GM23338 (cell line): ENCODE data around the gene CERS1. TPM values are rescaled to one million over a fixed set of nuclear protein-coding genes. Genes with fewer than 3 reads are reported as not detected.

Experiments
- ATAC-seq: fragments of 200-7000 bp; cut with Tn5 transposase; 3 replicates; pipeline ENCODE4 v1.9.1; 2020
- DNase-seq: peaks from one replicate; pipeline ENCODE4 v3.0.0-alpha.2; 2015; ENCODE audit warnings: low spot score
- H2AFZ ChIP-seq: fragments of 200-600 bp; sonication (generic); 2 replicates; pipeline ENCODE4 v1.8.0; 2016; ENCODE audit warnings: antibody characterized with exemption, mild to moderate bottlenecking, moderate library complexity
- H3F3A ChIP-seq: fragments of 200-600 bp; sonication (generic); replicated peaks from 2 replicates; pipeline ENCODE4 v1.8.0; 2017; ENCODE audit warnings: antibody characterized with exemption, mixed run types, low read depth
- H3K27ac ChIP-seq: fragments of 200-600 bp; sonication (generic); 2 replicates; pipeline ENCODE4 v1.6.1; 2016; ENCODE audit warnings: low read depth
- H3K27me3 ChIP-seq: fragments of 200-600 bp; sonication (generic); 2 replicates; pipeline ENCODE4 v1.8.0; 2016; ENCODE audit warnings: mild to moderate bottlenecking, mixed run types, moderate library complexity; ENCODE audit not compliant: insufficient read depth
- H3K36me3 ChIP-seq: fragments of 200-600 bp; sonication (generic); 2 replicates; pipeline ENCODE4 v1.8.0; 2016; ENCODE audit warnings: mild to moderate bottlenecking; ENCODE audit not compliant: insufficient read depth
- H3K4me1 ChIP-seq: fragments of 200-600 bp; sonication (generic); 2 replicates; pipeline ENCODE4 v1.8.0; 2016; ENCODE audit warnings: mild to moderate bottlenecking, moderate library complexity; ENCODE audit not compliant: insufficient read depth
- H3K4me2 ChIP-seq: fragments of 200-600 bp; sonication (generic); 2 replicates; pipeline ENCODE4 v1.7.1; 2017; ENCODE audit warnings: mixed run types
- H3K4me3 ChIP-seq: fragments of 200-600 bp; sonication (generic); 2 replicates; pipeline ENCODE4 v1.6.1; 2016; ENCODE audit warnings: mixed run types
- H3K79me2 ChIP-seq: fragments of 200-600 bp; sonication (generic); replicated peaks from 2 replicates; pipeline ENCODE4 v1.8.0; 2017; ENCODE audit warnings: mild to moderate bottlenecking; ENCODE audit not compliant: insufficient read depth
- H3K9me2 ChIP-seq: fragments of 200-600 bp; sonication (generic); 2 replicates; pipeline ENCODE4 v1.8.0; 2017; ENCODE audit not compliant: insufficient read depth
- H4K20me1 ChIP-seq: fragments of 200-600 bp; sonication (generic); replicated peaks from 2 replicates; pipeline ENCODE4 v1.8.0; 2017; ENCODE audit warnings: mild to moderate bottlenecking; ENCODE audit not compliant: insufficient read depth
- H3K27ac Mint-ChIP-seq: 2 replicates; pipeline ENCODE4 v1.8.0; 2020; ENCODE audit warnings: inconsistent platforms, mild to moderate bottlenecking, moderate library complexity, mixed read lengths
- H3K27me3 Mint-ChIP-seq: 3 replicates; pipeline ENCODE4 v1.8.0; 2022; ENCODE audit warnings: low read depth, mild to moderate bottlenecking, moderate library complexity, mixed read lengths, inconsistent platforms; ENCODE audit not compliant: insufficient read depth, poor library complexity
- H3K36me3 Mint-ChIP-seq: 3 replicates; pipeline ENCODE4 v1.8.0; 2021; ENCODE audit warnings: low read depth, mild to moderate bottlenecking, inconsistent platforms, moderate library complexity, mixed read lengths
- H3K4me1 Mint-ChIP-seq: 3 replicates; pipeline ENCODE4 v1.8.0; 2020; ENCODE audit warnings: mild to moderate bottlenecking, inconsistent platforms, mixed read lengths
- H3K4me3 Mint-ChIP-seq: 3 replicates; pipeline ENCODE4 v1.8.0; 2021; ENCODE audit warnings: moderate library complexity, mild to moderate bottlenecking, inconsistent platforms, mixed read lengths
- H3K9me3 Mint-ChIP-seq: 3 replicates; pipeline ENCODE4 v1.8.0; 2020; ENCODE audit warnings: moderate library complexity, mild to moderate bottlenecking, inconsistent platforms, mixed read lengths
- CREB1 ChIP-seq: fragments of 250-450 bp; sonication (Bioruptor Pico); IDR thresholded peaks from 2 replicates; pipeline ENCODE4 v1.5.0; 2020; ENCODE audit warnings: low read depth, mild to moderate bottlenecking, moderate library complexity
- EZH2 ChIP-seq: fragments of 200-600 bp; sonication (generic); IDR thresholded peaks from one replicate; pipeline ENCODE4 v1.8.0; 2017; ENCODE audit warnings: antibody characterized with exemption, mild to moderate bottlenecking, low read depth; ENCODE audit not compliant: unreplicated experiment
- EZH2phosphoT487 ChIP-seq: fragments of 200-600 bp; sonication (generic); IDR thresholded peaks from one replicate; pipeline ENCODE4 v1.8.1; 2018; ENCODE audit warnings: antibody characterized with exemption; ENCODE audit not compliant: unreplicated experiment
- JUNB ChIP-seq: IDR thresholded peaks from one replicate; pipeline ENCODE4 v1.6.1; 2016; ENCODE audit warnings: antibody characterized with exemption; ENCODE audit not compliant: unreplicated experiment
- NANOG ChIP-seq: IDR thresholded peaks from 2 replicates; pipeline ENCODE4 v1.6.1; 2016; ENCODE audit warnings: antibody characterized with exemption, borderline replicate concordance
- POLR2AphosphoS5 ChIP-seq: IDR thresholded peaks from 2 replicates; pipeline ENCODE4 v1.6.1; 2016; ENCODE audit warnings: antibody characterized with exemption, low read depth
- STAT1 ChIP-seq: IDR thresholded peaks from one replicate; pipeline ENCODE4 v1.6.1; 2016; ENCODE audit warnings: antibody characterized with exemption; ENCODE audit not compliant: unreplicated experiment
- ZNF114 ChIP-seq: fragments of 250-450 bp; sonication (Bioruptor Pico); IDR thresholded peaks from 2 replicates; pipeline ENCODE4 v1.5.0; 2020; ENCODE audit warnings: mild to moderate bottlenecking, moderate library complexity
- ZNF331 ChIP-seq: fragments of 250-450 bp; sonication (Bioruptor Pico); IDR thresholded peaks from 2 replicates; pipeline ENCODE4 v1.5.0; 2020; ENCODE audit warnings: low read depth, mild to moderate bottlenecking, moderate library complexity
- ZNF462 ChIP-seq: fragments of 250-450 bp; sonication (Bioruptor Pico); IDR thresholded peaks from 2 replicates; pipeline ENCODE4 v1.5.0; 2020; ENCODE audit warnings: mild to moderate bottlenecking, moderate library complexity
- polyA plus RNA-seq: library from polyadenylated mRNA; unstranded; fragments of >200 nt; fragmentation: Nextera tagmentation; extraction: Ambion mirVana; gene quantifications from 2 replicates; pipeline ENCODE4 v1.2.1, GENCODE V29; 2016
- total RNA-seq: library from RNA; depleted of rRNA; stranded (reverse); fragments of >200 nt; shearing (Covaris generic); gene quantifications from 2 replicates; pipeline ENCODE4 v1.2.3, GENCODE V29; 2014
- TF ChIP-seq, protein P1 (sequence below): IDR thresholded peaks from one replicate; pipeline ENCODE4 v1.6.1; 2018; ENCODE audit warnings: antibody characterized with exemption; ENCODE audit not compliant: unreplicated experiment
- TF ChIP-seq, protein P2 (sequence below), 2 experiments: fragments of 200-600 bp in 1 of 2; sonication (generic) in 1 of 2; conservative IDR thresholded peaks; 2 replicates each; pipeline versions ENCODE4 v1.5.1 to v1.6.1; 2016 to 2017; ENCODE audit warnings: antibody characterized with exemption in 2 of 2, low read depth in 2 of 2, mild to moderate bottlenecking in 2 of 2, moderate library complexity in 1 of 2
- TF ChIP-seq, protein P3 (sequence below): IDR thresholded peaks from 2 replicates; pipeline ENCODE4 v1.6.1; 2016; ENCODE audit warnings: antibody characterized with exemption

Gene CERS1
- total and polyA plus RNA-seq, 2 experiments from 2014 or later = 11.1 to 12.2 TPM

DNA sequence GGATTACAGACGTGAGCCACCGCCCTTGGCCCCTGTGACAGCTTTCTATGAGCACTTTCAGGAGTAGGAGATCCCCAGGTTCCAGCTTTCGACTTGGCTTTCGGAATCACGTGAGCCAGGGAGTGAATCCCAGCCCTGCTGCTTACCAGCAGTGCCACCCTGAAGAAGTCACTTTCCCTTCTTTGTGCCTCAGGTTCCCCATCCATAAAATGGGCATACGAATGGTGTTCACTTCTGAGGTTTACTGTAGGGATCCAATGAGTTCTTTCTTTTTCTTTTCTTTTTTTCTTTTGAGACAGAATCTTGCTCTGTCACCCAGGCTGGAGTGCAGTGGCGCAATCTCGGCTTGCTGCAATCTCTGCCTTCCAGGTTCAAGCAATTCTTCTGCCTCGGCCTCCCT lies 49.3 kb upstream of the CERS1 start:
- peaks cover 12% of the 10 kb centered on the region; the same call in 2 of the 3 replicates for H3K36me3 Mint-ChIP-seq
- no peak for ATAC-seq
- no peak for TF ChIP-seq CREB1 (CRISPR knock-in tag)
- no peak for TF ChIP-seq ZNF331 (CRISPR knock-in tag)
- TF ChIP-seq, protein P1, sequence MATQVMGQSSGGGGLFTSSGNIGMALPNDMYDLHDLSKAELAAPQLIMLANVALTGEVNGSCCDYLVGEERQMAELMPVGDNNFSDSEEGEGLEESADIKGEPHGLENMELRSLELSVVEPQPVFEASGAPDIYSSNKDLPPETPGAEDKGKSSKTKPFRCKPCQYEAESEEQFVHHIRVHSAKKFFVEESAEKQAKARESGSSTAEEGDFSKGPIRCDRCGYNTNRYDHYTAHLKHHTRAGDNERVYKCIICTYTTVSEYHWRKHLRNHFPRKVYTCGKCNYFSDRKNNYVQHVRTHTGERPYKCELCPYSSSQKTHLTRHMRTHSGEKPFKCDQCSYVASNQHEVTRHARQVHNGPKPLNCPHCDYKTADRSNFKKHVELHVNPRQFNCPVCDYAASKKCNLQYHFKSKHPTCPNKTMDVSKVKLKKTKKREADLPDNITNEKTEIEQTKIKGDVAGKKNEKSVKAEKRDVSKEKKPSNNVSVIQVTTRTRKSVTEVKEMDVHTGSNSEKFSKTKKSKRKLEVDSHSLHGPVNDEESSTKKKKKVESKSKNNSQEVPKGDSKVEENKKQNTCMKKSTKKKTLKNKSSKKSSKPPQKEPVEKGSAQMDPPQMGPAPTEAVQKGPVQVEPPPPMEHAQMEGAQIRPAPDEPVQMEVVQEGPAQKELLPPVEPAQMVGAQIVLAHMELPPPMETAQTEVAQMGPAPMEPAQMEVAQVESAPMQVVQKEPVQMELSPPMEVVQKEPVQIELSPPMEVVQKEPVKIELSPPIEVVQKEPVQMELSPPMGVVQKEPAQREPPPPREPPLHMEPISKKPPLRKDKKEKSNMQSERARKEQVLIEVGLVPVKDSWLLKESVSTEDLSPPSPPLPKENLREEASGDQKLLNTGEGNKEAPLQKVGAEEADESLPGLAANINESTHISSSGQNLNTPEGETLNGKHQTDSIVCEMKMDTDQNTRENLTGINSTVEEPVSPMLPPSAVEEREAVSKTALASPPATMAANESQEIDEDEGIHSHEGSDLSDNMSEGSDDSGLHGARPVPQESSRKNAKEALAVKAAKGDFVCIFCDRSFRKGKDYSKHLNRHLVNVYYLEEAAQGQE = no peak
- TF ChIP-seq, protein P2, sequence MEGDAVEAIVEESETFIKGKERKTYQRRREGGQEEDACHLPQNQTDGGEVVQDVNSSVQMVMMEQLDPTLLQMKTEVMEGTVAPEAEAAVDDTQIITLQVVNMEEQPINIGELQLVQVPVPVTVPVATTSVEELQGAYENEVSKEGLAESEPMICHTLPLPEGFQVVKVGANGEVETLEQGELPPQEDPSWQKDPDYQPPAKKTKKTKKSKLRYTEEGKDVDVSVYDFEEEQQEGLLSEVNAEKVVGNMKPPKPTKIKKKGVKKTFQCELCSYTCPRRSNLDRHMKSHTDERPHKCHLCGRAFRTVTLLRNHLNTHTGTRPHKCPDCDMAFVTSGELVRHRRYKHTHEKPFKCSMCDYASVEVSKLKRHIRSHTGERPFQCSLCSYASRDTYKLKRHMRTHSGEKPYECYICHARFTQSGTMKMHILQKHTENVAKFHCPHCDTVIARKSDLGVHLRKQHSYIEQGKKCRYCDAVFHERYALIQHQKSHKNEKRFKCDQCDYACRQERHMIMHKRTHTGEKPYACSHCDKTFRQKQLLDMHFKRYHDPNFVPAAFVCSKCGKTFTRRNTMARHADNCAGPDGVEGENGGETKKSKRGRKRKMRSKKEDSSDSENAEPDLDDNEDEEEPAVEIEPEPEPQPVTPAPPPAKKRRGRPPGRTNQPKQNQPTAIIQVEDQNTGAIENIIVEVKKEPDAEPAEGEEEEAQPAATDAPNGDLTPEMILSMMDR (conservative IDR thresholded peaks at IDR 0.05; ENCODE audit: low read depth in 2 of 2) = no peak
- TF ChIP-seq EZH2 = no peak
- TF ChIP-seq JUNB = no peak
- no peak for TF ChIP-seq NANOG
- TF ChIP-seq ZNF462 (CRISPR knock-in tag) = no peak
- TF ChIP-seq, protein P3, sequence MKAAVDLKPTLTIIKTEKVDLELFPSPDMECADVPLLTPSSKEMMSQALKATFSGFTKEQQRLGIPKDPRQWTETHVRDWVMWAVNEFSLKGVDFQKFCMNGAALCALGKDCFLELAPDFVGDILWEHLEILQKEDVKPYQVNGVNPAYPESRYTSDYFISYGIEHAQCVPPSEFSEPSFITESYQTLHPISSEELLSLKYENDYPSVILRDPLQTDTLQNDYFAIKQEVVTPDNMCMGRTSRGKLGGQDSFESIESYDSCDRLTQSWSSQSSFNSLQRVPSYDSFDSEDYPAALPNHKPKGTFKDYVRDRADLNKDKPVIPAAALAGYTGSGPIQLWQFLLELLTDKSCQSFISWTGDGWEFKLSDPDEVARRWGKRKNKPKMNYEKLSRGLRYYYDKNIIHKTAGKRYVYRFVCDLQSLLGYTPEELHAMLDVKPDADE = no peak
- TF ChIP-seq ZNF114 (CRISPR knock-in tag) = no peak
- TF ChIP-seq EZH2phosphoT487 = no peak
- TF ChIP-seq STAT1 = no peak
- TF ChIP-seq POLR2AphosphoS5 = no peak
- peaks cover 4% of the 10 kb centered on the region; the same call in 1 of the 2 replicates for H3K27me3 ChIP-seq
- no peaks in the 10 kb centered on the region for H3K79me2 ChIP-seq
- no peak overlapping the region for H3K27ac Mint-ChIP-seq
- no peaks in the 10 kb centered on the region for H3K36me3 ChIP-seq
- no peaks in the 10 kb centered on the region for H4K20me1 ChIP-seq
- no peak overlapping the region for H3K4me2 ChIP-seq
- H3K9me2 ChIP-seq = no peaks in the 10 kb centered on the region
- no peak overlapping the region for H3K27ac ChIP-seq
- DNase-seq = no peak
- no peak overlapping the region; the same call in 2 of the 3 replicates for H3K4me3 Mint-ChIP-seq
- H3K4me3 ChIP-seq = no peak overlapping the region
- H2AFZ ChIP-seq = no peak overlapping the region
- H3K4me1 Mint-ChIP-seq = peaks cover 12% of the 10 kb centered on the region
- H3F3A ChIP-seq = peaks cover 7% of the 10 kb centered on the region; the same call in 1 of the 2 replicates
- H3K9me3 Mint-ChIP-seq = no peaks in the 10 kb centered on the region
- H3K4me1 ChIP-seq = no peaks in the 10 kb centered on the region; the same call in none of the 2 replicates
- H3K27me3 Mint-ChIP-seq = peaks cover 20% of the 10 kb centered on the region
